Activated CD4-positive, CD25-positive, alpha-beta regulatory T cell (primary cell): Measurements from ENCODE around the gene CENPB.

Source experiments
- DNase-seq, 4 experiments: peaks; one replicate each; lab custom pipeline; 2025; lab: John Stamatoyannopoulos, UW

The CENPB gene

DNA sequence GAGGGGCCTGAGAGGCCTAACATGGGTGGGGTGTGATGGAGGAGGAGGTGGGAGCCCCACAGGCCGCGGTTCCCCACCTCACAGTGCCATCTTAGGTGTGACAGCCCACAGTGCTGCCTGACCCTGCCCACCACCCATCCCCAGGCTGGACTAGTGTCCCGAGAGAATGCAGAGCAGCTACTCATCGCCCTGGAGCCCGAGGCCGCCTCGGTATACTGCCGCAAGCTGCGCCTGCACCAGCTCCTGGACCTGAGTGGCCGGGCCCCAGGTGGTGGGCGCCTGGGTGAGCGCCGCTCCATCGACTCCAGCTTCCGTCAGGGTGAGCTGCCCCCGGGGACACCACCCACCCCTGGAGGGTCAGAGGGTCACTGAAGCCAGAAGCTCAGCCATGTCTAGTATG, 38.5 kb downstream of the CENPB start:
- DNase-seq = no peak

- no peak for DNase-seq
Measured at GRCh38 chr20:3747471-3747870, 39.1 kb downstream of the CENPB start.

DNA sequence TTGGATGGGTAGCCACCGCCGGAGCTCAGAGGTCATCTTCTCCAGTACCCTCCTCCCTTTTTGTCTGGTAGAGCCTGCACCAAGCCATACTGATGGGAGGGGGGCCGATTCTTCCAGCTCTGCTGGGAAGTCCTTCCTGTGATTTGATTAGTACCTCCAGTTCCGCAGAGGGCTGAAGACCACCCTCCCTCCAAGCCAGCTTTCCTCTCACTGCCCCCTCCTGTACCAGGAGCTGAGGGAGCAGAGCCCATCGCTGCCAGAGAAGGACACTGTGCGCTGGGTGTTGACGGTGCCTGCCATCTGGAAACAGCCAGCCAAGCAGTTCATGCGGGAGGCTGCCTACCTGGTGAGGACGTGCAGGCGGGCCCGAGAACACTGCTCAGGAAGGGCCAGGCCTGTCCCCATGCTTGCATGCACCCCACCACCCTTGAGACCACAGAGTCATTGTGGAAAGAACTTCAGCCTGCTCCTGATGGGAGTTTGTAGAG, 40.8 kb downstream of the CENPB start:
- no peak for DNase-seq

- DNase-seq = peak; percentile 36 to 58 (median 43)
Measured at GRCh38 chr20:3744806-3745685, 41.5 kb downstream of the CENPB start.

DNA sequence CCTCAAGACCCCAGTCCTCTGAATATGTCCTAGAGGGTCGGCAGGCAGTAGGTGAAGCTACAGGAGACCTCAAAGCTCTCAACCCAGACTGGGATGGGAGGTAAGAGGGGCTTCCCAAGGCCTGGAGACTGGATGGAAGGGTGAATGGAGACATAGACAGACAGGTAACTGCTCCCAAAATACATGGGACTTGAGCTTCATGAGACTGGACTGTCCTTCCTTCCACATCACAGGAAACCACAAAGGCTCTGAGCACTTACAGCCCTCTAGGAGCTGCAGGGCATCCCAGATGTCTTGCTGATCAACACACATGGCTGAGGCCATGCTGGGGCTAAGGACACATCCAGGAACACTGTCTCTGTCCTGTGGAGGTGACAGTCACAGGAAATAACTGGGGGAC, 42.5 kb downstream of the CENPB start:
- no peak for DNase-seq

DNA sequence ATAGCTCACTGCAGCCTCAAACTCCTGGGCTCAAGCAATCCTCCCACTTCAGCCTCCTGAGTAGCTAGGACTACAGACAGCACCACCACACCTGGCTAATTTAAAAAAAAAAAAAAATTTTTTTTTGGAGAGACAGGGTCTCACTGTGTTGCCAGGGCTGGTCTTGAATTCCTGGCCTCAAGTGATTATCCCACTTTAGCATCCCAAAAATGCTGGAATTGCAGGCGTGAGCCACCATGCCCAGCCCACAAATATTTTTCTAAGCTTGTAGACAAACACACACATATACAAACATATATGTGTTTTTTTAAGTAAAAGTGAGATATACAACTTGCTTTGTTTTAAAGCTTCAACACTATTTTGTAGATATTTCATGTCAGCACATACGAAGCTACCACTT, 43.3 kb downstream of the CENPB start:
- DNase-seq = no peak

DNA sequence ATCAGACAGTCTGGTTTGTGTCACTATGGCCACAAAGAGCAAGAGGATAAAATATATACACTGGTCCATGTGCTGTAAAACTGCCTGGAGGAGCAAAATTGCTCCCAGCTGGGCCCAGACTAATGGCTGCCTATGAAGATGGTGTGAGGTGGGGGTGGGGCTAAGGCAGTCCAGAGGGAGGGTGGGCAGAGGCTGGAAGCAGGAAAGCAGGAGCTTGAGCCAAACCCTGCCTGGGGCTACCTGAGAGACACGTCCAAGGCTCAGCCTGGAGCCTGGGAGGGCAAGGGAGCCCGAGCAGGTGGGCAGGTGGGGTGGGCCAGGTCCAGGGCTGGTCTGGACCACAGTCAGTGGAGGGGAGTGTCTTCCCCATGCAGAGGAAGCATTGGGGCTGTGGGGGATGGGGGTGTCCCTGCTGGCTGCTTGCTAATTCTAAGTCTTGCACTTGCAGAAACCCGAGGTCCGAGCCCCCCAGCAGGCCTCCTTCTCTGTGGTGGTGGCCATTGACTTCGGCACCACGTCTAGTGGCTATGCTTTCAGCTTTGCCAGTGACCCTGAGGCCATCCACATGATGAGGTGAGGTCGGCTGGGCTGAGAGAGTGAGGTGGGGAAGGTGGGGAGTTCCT, 44.6 kb downstream of the CENPB start:
- no peak for DNase-seq

DNA sequence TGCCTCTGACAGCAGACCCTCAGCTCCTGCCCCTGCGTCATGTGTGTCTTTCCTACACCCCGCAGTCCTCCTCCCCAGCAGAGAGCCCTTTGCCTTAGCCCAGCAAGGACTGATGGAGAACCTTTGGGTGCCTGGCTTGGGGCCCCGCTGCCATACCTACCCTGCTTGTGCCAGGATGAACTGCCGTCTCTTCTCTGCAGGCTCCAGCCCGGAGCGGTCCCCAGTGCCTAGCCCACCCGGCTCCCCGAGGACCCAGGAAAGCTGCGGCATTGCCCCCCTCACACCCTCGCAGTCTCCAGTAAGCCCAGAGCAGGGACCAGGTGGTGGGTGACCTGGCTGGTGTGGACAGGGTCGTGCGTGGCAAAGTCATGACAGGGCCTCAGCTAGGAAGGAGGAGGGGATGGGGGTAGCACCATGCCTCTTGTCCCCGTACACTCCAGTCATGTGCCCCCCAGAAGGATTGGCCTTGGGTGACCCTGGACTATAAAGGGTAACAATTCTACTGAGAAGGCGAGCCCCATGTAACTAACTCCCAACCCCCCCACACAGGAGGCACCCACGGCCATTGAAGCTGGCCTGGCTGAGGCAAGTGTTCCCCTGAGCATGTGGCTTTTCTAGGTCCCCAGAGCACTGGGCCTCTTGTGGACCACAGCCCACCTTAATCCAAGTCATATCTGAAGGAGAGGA, 45.8 kb downstream of the CENPB start:
- DNase-seq = no peak

GRCh38 chr20:3739926-3740451, 46.6 kb downstream of the CENPB start:
- DNase-seq = no peak

DNA sequence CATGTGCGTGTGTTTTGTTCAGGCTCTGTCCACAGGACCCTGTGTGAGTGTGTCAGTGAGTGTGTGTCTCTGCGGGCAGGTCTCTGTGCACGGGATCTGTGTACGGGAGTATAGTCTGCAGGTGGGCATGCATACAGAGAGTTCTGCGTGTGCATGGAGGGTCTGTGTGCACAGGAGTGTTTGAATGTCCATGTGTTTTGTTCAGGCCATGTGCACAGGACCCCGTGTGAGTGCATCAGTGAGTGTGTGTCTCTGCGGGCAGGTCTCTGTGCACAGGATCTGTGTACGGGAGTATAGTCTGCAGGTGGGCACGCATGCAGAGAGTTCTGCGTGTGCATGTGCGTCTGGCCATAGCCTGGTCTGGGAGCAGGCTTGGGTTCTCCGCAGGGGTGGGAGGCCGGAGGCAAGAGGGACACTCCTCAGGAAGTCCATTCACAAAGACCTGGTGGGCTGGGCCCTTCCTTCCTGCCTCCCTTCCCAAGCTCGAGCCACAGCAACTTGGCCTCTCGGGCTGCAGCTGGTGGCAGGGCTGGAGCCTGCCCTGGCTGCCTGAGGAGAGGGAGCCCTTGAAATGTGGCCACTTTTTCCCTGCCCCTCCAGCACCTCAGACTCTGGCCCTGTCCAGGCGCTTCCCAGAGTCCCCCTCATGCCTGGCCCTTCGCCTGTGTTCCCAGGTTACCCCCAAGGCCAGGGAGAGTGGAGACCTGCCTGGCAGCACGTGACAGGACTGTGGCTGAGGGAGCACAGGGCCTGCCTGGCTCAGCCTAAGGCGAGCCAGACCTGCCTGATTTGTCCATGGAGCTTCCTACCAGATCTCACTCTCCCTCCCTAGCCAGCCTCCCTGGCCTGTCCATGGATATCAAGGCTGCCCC, 47.2 kb downstream of the CENPB start:
- no peak for DNase-seq

- DNase-seq = no peak
Measured at GRCh38 chr20:3738111-3739053, 48.2 kb downstream of the CENPB start.

DNA sequence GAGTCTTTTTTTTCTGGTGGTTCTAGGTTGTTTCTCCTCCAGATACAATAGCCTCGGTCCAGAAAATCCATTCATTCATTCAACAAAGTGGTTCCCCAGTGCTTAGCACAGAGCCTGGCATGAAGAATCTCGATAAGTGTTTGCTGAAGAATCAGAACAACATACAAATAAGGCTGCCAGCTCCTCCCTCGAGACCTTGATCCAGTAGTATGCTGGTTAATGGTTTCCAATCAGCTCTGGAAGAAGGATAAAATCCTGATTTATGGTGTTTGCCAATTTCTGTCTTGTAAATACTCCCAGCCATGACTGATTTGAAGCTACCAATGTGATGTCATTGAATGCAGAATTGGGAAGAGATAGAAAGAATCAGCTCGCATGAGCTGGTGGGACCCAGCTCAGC, 50.8 kb downstream of the CENPB start:
- no peak for DNase-seq

DNA sequence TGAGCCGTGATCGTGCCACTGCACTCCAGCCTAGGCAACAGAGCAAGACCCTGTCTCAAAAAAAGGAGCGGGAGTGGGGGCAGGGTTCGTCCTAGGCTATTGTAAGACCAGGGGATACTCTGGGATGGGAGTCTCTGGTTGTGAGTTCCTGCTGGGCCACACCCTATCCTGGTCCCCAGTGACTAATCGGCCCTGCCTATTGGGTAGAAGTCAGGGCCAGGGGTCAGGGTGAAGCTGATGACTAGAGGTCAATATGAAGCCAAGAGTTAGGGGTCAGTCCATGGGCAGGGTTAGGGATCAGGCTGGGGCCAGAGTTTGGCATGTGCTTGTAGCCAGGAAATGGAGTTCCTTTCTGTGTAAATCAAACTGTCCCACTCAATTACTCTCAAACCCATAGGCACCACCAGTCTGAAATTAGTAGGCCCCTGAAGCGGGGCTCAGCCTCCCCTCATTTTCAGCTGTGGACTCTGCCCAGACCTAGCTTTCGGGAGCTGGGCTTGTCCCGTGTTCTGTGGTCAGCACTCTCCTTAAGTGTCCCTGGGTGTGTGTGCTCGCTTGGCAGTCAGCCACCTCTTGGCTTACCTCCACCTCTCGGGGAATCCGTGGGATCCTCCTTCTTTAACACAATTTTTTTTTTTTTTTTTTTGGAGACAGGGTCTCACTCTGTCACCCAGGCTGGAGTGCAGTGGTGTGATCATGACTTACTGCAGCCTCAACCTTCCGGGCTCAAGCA, 52.3 kb downstream of the CENPB start:
- no peak for DNase-seq
